ENCODE results near the gene HECW1.

- TF ChIP-seq ZNF660 (tag by site-specific recombination; IDR thresholded peaks at IDR 0.05) (no peak), ZBTB7A (tag by site-specific recombination; IDR thresholded peaks at IDR 0.05; ENCODE audit: low read depth) (no peak), CTCF (tag by site-specific recombination; IDR thresholded peaks at IDR 0.05) (no peak), ZNF18 (tag by site-specific recombination; IDR thresholded peaks at IDR 0.05) (no peak), ZNF843 (tag by site-specific recombination; IDR thresholded peaks at IDR 0.05) (no peak), ZNF184 (tag by site-specific recombination; IDR thresholded peaks at IDR 0.05) (no peak), ZNF157 (tag by site-specific recombination; IDR thresholded peaks at IDR 0.05) (no peak), INSM2 (tag by site-specific recombination; IDR thresholded peaks at IDR 0.05) (no peak), ZNF280D (tag by site-specific recombination; IDR thresholded peaks at IDR 0.05) (no peak), ZNF830 (tag by site-specific recombination; IDR thresholded peaks at IDR 0.05; ENCODE audit: low read depth) (no peak), BCL11A (tag by site-specific recombination; IDR thresholded peaks at IDR 0.05; ENCODE audit: low read depth) (no peak)
These were observed 7.5 kb upstream of the HECW1 start for GRCh38 chr7:43104874-43105520.
